ENCODE results near the gene PTGER1. TPM values are rescaled to one million over a fixed set of nuclear protein-coding genes. Genes with fewer than 3 reads are reported as not detected.
"Not testable (repeated sequence)": the region's sequence is repeated elsewhere in the genome, so short reads cannot be mapped to it uniquely, and the experiment has no call there.

The PTGER1 gene
- total and polyA plus RNA-seq, 4 donors: 0.11 to 0.63 (median 0.54) TPM; not detected in 1

DNA sequence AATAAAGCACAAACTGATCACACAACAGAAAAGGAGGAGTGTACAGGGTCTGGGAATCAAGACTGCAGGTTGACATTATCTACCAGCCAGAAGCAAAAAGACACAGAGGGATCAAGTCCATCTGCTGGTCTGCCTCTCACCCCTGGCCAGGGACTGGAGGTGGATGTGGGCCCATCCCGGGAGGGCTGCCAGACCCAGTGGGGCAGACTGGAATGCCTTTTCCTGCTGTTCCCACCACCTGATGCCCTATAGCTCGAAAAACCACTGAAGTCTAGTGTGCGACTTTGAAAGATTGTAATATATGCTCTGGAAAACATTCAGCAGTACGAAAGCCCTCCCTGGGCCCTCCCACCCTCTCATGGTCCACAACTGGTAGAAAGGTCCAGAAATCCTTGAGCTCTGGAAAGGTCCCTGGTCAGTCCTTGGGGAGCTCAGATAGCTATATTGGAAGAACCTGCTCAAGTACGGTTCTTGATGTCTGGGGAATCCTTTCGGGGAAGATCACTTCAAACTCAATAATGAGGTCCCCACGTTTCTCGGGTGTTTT lies 40.4 kb upstream of the PTGER1 start:
- peaks cover 33% of the 10 kb centered on the region for H3K36me3 ChIP-seq (ENCODE audit: control insufficient read depth, insufficient read depth, low read length)
- H3K9me3 ChIP-seq (ENCODE audit: control insufficient read depth, insufficient read depth, low read length): no peaks in the 10 kb centered on the region
- H3K4me1 ChIP-seq (ENCODE audit: control insufficient read depth, insufficient read depth, low read length): peaks cover 36% of the 10 kb centered on the region
- H3K27ac ChIP-seq (ENCODE audit: low read depth, low read length): no peak overlapping the region
- no peak for DNase-seq (ENCODE audit: low read depth in 4 of 6, low spot score in 6 of 6)
- WGBS (ENCODE audit: insufficient coverage): 86% methylated on average over 3 of the region's 8 CpGs
- no peaks in the 10 kb centered on the region for H3K27me3 ChIP-seq (ENCODE audit: control insufficient read depth, insufficient read depth, low read length)
- H3K4me3 ChIP-seq (ENCODE audit: low read depth, low read length): no peak overlapping the region

- H3K9me3 ChIP-seq (ENCODE audit: control insufficient read depth, insufficient read depth, low read length): no peaks in the 10 kb centered on the region
- H3K4me1 ChIP-seq (ENCODE audit: control insufficient read depth, insufficient read depth, low read length): peaks cover 30% of the 10 kb centered on the region
- H3K27ac ChIP-seq (ENCODE audit: low read depth, low read length): no peak overlapping the region
- H3K27me3 ChIP-seq (ENCODE audit: control insufficient read depth, insufficient read depth, low read length): no peaks in the 10 kb centered on the region
- no peak overlapping the region for H3K4me3 ChIP-seq (ENCODE audit: low read depth, low read length)
- peaks cover 33% of the 10 kb centered on the region for H3K36me3 ChIP-seq (ENCODE audit: control insufficient read depth, insufficient read depth, low read length)
- no peak for DNase-seq (ENCODE audit: low read depth in 4 of 6, low spot score in 6 of 6)
- WGBS (ENCODE audit: insufficient coverage): 87% methylated on average over 6 of the region's 8 CpGs
Measured at GRCh38 chr19:14514215-14514863, 39.2 kb upstream of the PTGER1 start.

DNA sequence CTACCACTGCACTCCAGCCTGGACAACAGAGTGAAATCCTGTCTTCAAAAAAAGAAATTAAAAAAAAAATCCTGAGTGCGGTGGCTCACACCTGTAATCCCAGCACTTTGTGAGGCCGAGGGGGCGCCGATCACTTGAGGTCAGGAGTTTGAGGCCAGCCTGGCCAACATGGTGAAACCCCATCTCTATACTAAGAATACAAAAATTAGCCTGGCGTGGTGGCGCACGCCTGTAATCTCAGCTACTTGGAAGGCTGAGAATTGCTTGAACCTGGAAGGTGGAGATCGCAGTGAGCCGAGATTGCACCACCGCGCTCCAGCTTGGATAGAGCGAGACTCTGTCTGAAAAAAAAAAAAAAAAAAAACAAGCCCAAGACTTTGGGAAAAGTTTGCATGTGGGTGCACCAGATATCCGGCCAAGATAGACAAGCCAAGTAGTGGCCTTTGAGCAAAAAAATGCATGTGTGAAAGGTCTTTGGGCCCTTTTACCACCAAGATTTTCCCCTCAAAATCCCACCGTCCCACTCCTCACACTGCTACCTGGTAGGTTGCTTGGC lies 37.3 kb upstream of the PTGER1 start:
- Histone ChIP-seq H3K27me3 (ENCODE audit: control insufficient read depth, insufficient read depth, low read length) (no peaks in the 10 kb centered on the region), H3K4me1 (ENCODE audit: control insufficient read depth, insufficient read depth, low read length) (peaks cover 22% of the 10 kb centered on the region), H3K4me3 (ENCODE audit: low read depth, low read length) (no peak overlapping the region), H3K36me3 (ENCODE audit: control insufficient read depth, insufficient read depth, low read length) (peaks cover 33% of the 10 kb centered on the region), H3K9me3 (ENCODE audit: control insufficient read depth, insufficient read depth, low read length) (no peaks in the 10 kb centered on the region), H3K27ac (ENCODE audit: low read depth, low read length) (no peak overlapping the region)
- 88% methylated on average over 9 of the region's 14 CpGs for WGBS (ENCODE audit: insufficient coverage)
- no peak for DNase-seq (ENCODE audit: low read depth in 4 of 6, low spot score in 6 of 6)

GRCh38 chr19:14511229-14511593 lies 36.1 kb upstream of the PTGER1 start:
- no peak overlapping the region for H3K27ac ChIP-seq (ENCODE audit: low read depth, low read length)
- 98% methylated on average over 4 of the region's 4 CpGs for WGBS (ENCODE audit: insufficient coverage)

GRCh38 chr19:14510311-14511228 lies 35.4 kb upstream of the PTGER1 start:
- 81% methylated on average over 13 of the region's 22 CpGs for WGBS (ENCODE audit: insufficient coverage)
- no peaks in the 10 kb centered on the region for H3K9me3 ChIP-seq (ENCODE audit: control insufficient read depth, insufficient read depth, low read length)
- no peak for DNase-seq (ENCODE audit: low read depth in 4 of 6, low spot score in 6 of 6)
- H3K27me3 ChIP-seq (ENCODE audit: control insufficient read depth, insufficient read depth, low read length): no peaks in the 10 kb centered on the region
- H3K4me1 ChIP-seq (ENCODE audit: control insufficient read depth, insufficient read depth, low read length): peaks cover 6% of the 10 kb centered on the region
- peaks cover 20% of the 10 kb centered on the region for H3K36me3 ChIP-seq (ENCODE audit: control insufficient read depth, insufficient read depth, low read length)
- no peak overlapping the region for H3K27ac ChIP-seq (ENCODE audit: low read depth, low read length)
- H3K4me3 ChIP-seq (ENCODE audit: low read depth, low read length): no peak overlapping the region

More at GRCh38 chr19:14511229-14511593, 36.1 kb upstream of the PTGER1 start:
- peaks cover 27% of the 10 kb centered on the region for H3K36me3 ChIP-seq (ENCODE audit: control insufficient read depth, insufficient read depth, low read length)
- no peaks in the 10 kb centered on the region for H3K27me3 ChIP-seq (ENCODE audit: control insufficient read depth, insufficient read depth, low read length)
- DNase-seq (ENCODE audit: low read depth in 4 of 6, low spot score in 6 of 6): no peak
- peaks cover 12% of the 10 kb centered on the region for H3K4me1 ChIP-seq (ENCODE audit: control insufficient read depth, insufficient read depth, low read length)
- H3K9me3 ChIP-seq (ENCODE audit: control insufficient read depth, insufficient read depth, low read length): no peaks in the 10 kb centered on the region
- H3K4me3 ChIP-seq (ENCODE audit: low read depth, low read length): no peak overlapping the region

DNA sequence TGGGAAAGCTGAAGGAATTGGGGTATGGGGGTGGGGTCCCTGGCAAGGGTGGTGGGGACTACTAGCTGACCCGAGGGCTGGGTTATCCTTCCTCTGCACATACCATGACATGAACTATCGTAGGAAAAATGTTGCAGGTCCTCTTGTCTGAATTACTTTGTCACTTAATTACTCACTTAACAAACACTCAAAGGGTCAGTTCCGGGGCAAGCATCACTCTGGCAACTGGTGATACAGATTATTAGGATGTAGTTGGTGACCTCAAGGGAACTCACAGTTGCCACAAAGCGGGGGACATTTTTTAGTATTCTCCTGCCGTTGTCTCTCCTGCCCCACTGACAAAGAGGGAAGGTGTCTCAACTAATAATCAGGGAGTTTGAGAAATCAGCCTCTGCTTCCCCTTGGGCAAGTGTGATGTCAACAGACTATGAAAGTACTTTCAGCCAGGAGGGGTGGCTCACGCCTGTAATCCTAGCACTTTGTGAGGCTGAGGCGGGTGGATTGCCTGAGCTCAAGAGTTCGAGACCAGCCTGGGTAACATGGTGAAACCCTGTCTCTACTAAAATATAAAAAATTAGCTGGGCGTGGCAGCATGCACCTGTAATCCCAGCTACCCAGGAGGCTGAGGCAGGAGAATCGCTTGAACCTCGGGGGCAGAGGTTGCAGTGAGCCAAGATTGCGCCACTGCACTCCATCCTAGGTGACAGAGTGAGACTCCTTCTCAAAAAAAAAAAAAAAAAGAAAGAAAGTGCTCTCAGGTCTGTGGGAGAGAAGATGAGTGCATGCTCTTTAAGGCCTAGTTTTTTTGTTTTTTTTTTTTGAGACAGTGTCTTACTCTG lies 32.8 kb upstream of the PTGER1 start:
- Histone ChIP-seq H3K9me3 (ENCODE audit: control insufficient read depth, insufficient read depth, low read length) (no peaks in the 10 kb centered on the region), H3K27me3 (ENCODE audit: control insufficient read depth, insufficient read depth, low read length) (no peaks in the 10 kb centered on the region), H3K4me1 (ENCODE audit: control insufficient read depth, insufficient read depth, low read length) (no peaks in the 10 kb centered on the region), H3K27ac (ENCODE audit: low read depth, low read length) (no peak overlapping the region), H3K36me3 (ENCODE audit: control insufficient read depth, insufficient read depth, low read length) (no peaks in the 10 kb centered on the region), H3K4me3 (ENCODE audit: low read depth, low read length) (no peak overlapping the region)
- WGBS (ENCODE audit: insufficient coverage): 83% methylated on average over 1 of the region's 12 CpGs
- no peak for DNase-seq (ENCODE audit: low read depth in 4 of 6, low spot score in 6 of 6)

DNA sequence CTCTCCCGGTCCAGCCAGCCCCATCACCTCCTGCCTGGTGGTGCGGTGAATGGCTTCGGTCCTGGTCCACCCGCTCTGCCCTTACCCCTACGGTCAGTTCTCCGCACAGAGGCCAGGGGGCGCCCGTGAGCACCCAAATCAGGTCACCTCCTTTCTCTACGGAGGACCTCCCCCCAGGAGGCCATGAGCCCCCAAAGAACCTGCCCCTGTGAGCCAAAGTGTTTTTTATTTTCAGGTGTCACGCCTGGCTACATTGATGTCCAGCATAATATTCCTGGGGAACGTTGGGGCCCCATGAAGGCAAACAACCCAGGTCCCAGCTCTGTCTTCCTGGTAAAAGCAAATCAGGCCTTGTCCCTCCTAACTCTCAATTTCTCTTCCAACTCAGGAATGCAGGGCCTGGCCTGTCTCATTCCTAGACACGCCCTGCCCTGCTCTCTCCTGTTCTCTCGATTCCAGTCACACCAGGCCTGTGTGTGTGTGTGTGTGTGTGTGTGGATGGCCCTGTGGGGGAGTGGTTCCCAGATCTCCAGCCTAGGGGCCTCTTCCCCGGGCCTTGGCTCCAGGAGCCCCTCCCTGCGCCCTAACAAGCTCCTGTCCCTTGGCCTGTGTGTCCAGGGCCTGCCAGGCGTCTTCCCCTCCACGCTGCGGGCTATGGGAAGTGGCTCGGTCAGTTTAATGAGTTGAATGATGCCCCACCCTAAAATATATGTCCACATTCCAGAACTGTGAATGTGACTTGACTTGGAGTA lies 30.5 kb upstream of the PTGER1 start:
- Histone ChIP-seq H3K4me3 (ENCODE audit: low read depth, low read length) (no peak overlapping the region), H3K9me3 (ENCODE audit: control insufficient read depth, insufficient read depth, low read length) (no peaks in the 10 kb centered on the region), H3K27ac (ENCODE audit: low read depth, low read length) (peak overlapping the region; percentile 53), H3K36me3 (ENCODE audit: control insufficient read depth, insufficient read depth, low read length) (no peaks in the 10 kb centered on the region), H3K27me3 (ENCODE audit: control insufficient read depth, insufficient read depth, low read length) (no peaks in the 10 kb centered on the region), H3K4me1 (ENCODE audit: control insufficient read depth, insufficient read depth, low read length) (no peaks in the 10 kb centered on the region)
- peak in 1 of 6 donors; percentile 24 for DNase-seq (ENCODE audit: low read depth in 4 of 6, low spot score in 6 of 6)
- 25% methylated on average over 12 of the region's 19 CpGs for WGBS (ENCODE audit: insufficient coverage)

GRCh38 chr19:14504575-14504974 lies 29.4 kb upstream of the PTGER1 start:
- not testable (repeated sequence) for H3K4me3 ChIP-seq (ENCODE audit: low read depth, low read length); H3K9me3 ChIP-seq (ENCODE audit: control insufficient read depth, insufficient read depth, low read length); H3K4me1 ChIP-seq (ENCODE audit: control insufficient read depth, insufficient read depth, low read length); H3K27ac ChIP-seq (ENCODE audit: low read depth, low read length); H3K27me3 ChIP-seq (ENCODE audit: control insufficient read depth, insufficient read depth, low read length); DNase-seq (ENCODE audit: low read depth in 4 of 6, low spot score in 6 of 6); H3K36me3 ChIP-seq (ENCODE audit: control insufficient read depth, insufficient read depth, low read length)
- WGBS (ENCODE audit: insufficient coverage): 95% methylated on average over 4 of the region's 8 CpGs

Measured in spinal cord (tissue), 10 donors.